GM20000 (cell line): ENCODE measurements around the gene LRIG2.
"Not testable (repeated sequence)": the region's sequence is repeated elsewhere in the genome, so short reads cannot be mapped to it uniquely, and the experiment has no call there.

Source experiments
- DNase-seq: peaks from one replicate; pipeline ENCODE4 v3.0.0; 2012; ENCODE audit warnings: low spot score
- TF ChIP-seq, protein P1 (sequence below): IDR thresholded peaks from 2 replicates; pipeline ENCODE4 v1.5.1; 2012; ENCODE audit warnings: mild to moderate bottlenecking, control low read depth; ENCODE audit errors: extremely low read depth, missing control alignments

Gene LRIG2

DNA sequence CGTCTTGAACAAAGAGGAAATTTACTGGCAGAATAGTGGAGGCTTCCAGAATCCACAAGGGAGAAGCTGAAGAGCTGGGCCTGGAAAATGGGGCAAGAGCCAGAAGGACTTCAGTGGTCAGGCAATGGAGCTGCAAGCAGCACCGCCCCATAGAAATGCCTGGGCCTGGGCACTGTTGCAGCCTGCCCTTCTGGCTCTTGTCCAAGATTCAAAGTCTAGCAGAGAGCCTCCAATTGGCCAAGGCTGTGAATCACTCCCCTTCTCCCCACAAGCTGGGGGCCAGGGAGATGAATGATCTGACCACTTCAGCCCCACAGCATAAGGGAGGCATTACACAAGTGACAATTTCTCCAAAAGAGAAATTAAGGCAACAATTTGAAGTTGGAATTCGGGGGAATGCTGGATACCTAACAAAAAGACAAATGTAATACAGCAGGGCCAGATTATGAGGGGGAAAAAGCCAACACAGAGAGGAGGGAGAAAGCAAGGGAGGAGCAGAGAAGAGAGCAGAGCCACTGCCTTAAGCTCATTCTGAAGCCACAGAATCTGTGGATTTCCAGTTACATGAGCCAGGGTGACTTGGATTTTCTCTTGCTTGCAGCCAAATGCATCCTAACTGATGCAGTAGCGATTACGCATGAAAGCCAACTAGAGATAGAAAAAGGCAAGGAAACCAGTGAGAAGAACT lies 80.3 kb downstream of the LRIG2 start:
- no peak for DNase-seq
- TF ChIP-seq, protein P1, sequence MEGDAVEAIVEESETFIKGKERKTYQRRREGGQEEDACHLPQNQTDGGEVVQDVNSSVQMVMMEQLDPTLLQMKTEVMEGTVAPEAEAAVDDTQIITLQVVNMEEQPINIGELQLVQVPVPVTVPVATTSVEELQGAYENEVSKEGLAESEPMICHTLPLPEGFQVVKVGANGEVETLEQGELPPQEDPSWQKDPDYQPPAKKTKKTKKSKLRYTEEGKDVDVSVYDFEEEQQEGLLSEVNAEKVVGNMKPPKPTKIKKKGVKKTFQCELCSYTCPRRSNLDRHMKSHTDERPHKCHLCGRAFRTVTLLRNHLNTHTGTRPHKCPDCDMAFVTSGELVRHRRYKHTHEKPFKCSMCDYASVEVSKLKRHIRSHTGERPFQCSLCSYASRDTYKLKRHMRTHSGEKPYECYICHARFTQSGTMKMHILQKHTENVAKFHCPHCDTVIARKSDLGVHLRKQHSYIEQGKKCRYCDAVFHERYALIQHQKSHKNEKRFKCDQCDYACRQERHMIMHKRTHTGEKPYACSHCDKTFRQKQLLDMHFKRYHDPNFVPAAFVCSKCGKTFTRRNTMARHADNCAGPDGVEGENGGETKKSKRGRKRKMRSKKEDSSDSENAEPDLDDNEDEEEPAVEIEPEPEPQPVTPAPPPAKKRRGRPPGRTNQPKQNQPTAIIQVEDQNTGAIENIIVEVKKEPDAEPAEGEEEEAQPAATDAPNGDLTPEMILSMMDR: no peak

GRCh38 chr1:113156368-113156767 lies 83.4 kb downstream of the LRIG2 start:
- DNase-seq: no peak
- TF ChIP-seq, protein P1: no peak

DNA sequence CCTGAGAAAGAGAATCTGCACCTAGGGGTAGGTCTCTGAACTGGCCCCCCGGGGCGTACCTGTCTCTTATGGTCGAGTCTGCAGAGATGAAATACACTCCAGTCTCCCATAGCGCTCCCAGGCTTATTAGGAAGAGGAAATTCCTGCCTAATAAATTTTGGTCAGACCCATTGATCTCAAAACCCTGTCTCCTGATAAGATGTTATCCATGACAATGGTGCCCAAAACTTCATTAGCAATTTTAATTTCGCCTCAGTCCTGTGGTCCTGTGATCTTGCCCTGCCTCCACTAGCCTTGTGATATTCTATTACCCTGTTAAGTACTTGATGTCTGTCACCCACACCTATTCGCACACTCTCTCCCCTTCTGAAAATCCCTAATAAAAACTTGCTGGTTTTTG lies 85.7 kb downstream of the LRIG2 start:
- not testable (repeated sequence) for DNase-seq

GRCh38 chr1:113166473-113166872 lies 93.5 kb downstream of the LRIG2 start:
- TF ChIP-seq, protein P1: no peak

GRCh38 chr1:113168946-113169345 lies 95.9 kb downstream of the LRIG2 start:
- DNase-seq: no peak
- TF ChIP-seq, protein P1: no peak

More at GRCh38 chr1:113166473-113166872, 93.5 kb downstream of the LRIG2 start:
- no peak for DNase-seq

DNA sequence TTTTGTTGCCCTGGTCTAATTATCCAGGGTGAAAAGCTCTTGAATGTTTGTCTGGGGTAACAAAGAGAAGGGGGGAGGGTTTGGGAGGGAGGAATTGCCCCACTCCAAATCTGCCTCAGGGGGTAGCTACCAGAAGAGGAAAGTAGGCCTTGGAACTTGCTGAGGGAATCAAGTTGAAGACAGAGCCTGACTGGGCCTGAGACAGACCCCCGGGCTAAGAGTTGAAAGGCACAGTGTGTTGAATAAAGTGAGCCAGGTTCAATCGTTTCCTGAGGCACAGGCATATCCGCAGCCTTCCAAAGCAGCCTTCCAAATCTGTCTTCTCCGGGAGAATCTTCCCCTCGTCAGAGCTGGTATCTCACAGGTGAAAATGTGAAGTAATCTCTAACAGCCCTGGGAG lies 96.6 kb downstream of the LRIG2 start:
- no peak for DNase-seq
- TF ChIP-seq, protein P1: no peak

DNA sequence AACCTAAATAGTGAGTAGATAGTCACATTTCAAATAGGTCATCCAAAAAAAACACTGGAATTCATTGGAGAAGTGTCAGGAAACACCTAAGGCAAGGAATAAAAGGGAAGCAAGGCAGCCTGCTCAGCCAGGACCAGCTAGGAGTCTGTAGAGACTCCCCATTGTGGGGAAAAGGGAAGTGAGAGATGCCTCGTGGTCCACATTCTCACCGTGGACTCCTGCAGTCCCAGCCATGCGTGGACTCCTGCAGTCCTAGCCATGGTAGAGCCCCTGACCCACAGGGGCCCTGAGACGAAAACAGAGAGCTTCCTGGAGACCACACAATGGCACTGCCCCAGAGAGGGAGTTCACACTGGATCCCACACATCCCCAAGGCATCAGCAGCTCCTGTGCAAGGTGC lies 97.5 kb downstream of the LRIG2 start:
- no peak for DNase-seq

DNA sequence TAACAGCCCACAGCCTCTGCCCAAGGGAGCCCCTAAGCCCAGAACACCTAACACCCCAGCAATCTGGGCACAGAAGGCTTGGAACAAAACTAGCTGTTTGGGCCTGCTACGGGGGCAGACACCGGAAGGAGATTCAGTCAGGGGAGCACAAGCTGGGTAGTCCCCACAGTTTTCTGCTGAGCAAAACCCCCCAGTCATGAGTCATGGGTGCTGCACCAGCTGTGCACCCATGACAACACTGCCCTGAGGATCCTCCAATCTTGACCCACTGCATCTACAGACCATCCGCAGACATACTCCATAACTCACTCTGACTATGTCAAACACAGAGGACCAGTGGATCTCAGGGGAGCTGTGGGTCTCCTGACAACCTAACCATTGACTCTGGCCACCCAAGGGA lies 105.1 kb downstream of the LRIG2 start:
- DNase-seq: no peak
- TF ChIP-seq, protein P1: no peak

More for the DNA sequence above, 97.5 kb downstream of the LRIG2 start:
- TF ChIP-seq, protein P1: no peak
